Measurements from ENCODE around the gene SSH2. TPM values are rescaled to one million over a fixed set of nuclear protein-coding genes. Genes with fewer than 3 reads are reported as not detected.

The SSH2 gene
- total and polyA plus RNA-seq, 2 of the 13 experiments (the other 11 are each of a cell fraction or from before 2014, with no cell fraction given) = 6.0 to 6.4 TPM

GRCh38 chr17:29615048-29615385 is 315.0 kb downstream of the SSH2 start (continued):
- TF ChIP-seq MTA1 (CRISPR knock-in tag; IDR thresholded peaks at IDR 0.05; ENCODE audit: borderline replicate concordance) (0 out of 2 replicates have a peak, but pooled peaks have one; percentile 21), CHD2 (IDR thresholded peaks at IDR 0.05; ENCODE audit: low read depth, low read length) (peak; percentile 67; the same call in 1 of the 2 replicates), ZNF772 (CRISPR knock-in tag; IDR thresholded peaks at IDR 0.05) (no peak), ZFP91 (CRISPR knock-in tag; IDR thresholded peaks at IDR 0.05; ENCODE audit: borderline replicate concordance) (no peak), ZNF207 (IDR thresholded peaks at IDR 0.05; ENCODE audit: borderline replicate concordance) (no peak)

- no peak for FAIRE-seq
- no peaks in the 10 kb centered on the region for H3K9me3 ChIP-seq (ENCODE audit: low read length)
- H4K20me1 ChIP-seq (ENCODE audit: insufficient read depth, low read length) = no peaks in the 10 kb centered on the region
- in situ Hi-C loops (cut with HindIII; ENCODE audit: extremely low pct_ligation_motif_present, low pct_unique_long_range_greater_than_20kb) (loop anchor here (5.0 kb wide), 1 partner anchor 32 kb away; no protein-coding TSS in a partner anchor), intact Hi-C loops (cut with micrococcal nuclease; ENCODE audit: unreplicated experiment) (no loop called here)
- H3K4me2 ChIP-seq (ENCODE audit: low read depth, low read length) = peak overlapping the region; percentile 97
- peaks cover 0 to 55% of the 10 kb centered on the region in 2 experiments; a peak in 3 of 5 replicates for H3K27me3 ChIP-seq (ENCODE audit: control insufficient read depth in 1 of 2, insufficient read depth in 2 of 2, low read length in 2 of 2)
- ATAC-seq = no peak
- no peak for DNase-seq (ENCODE audit: low spot score)
- H2AFZ ChIP-seq (ENCODE audit: low read length) = no peak overlapping the region
- 28% methylated on average over 13 of the region's 16 CpGs for WGBS (ENCODE audit: low lambda C conversion rate)
- ChIA-PET CTCF (ENCODE audit: low intra/inter-chr PET ratio, low total read pairs) (interaction anchor here (2.3 kb wide), 1 partner anchor 35 kb away, joined by 13 read pairs; no protein-coding TSS in a partner anchor), POLR2A (interaction anchor here (1.0 to 1.5 kb wide), 5 partner anchors 14 to 146 kb away, joined by 3 to 9 read pairs (median 4); partner anchors contain the start of genes ABHD15 and ANKRD13B)
- no peak overlapping the region for H3K27ac ChIP-seq (ENCODE audit: extremely low read length, insufficient read depth, low read length)
- peak overlapping the region in 2 of 3 experiments; percentile 31 to 75; a peak in 3 of 6 replicates for H3K4me3 ChIP-seq (replicated peaks in 1 of 3; ENCODE audit: insufficient read depth in 1 of 3, low read depth in 2 of 3, low read length in 3 of 3)
- peaks cover 51% of the 10 kb centered on the region for H3K4me1 ChIP-seq (ENCODE audit: insufficient read depth, low read length)
- H3K79me2 ChIP-seq (ENCODE audit: insufficient read depth, low read length) = no peaks in the 10 kb centered on the region
- no peaks in the 10 kb centered on the region for H3K36me3 ChIP-seq (replicated peaks in 1 of 2; ENCODE audit: control insufficient read depth in 1 of 2, insufficient read depth in 2 of 2, low read length in 2 of 2)
- BruUV-seq (replicated peaks) = no TSS peak
- H3K9ac ChIP-seq (ENCODE audit: insufficient read depth, low read depth, low read length) = no peak overlapping the region
- TF ChIP-seq ZFY (CRISPR knock-in tag; IDR thresholded peaks at IDR 0.05) (0 out of 2 replicates have a peak, but pooled peaks have one; percentile 8), TIGD3 (CRISPR knock-in tag; IDR thresholded peaks at IDR 0.05; ENCODE audit: borderline replicate concordance) (no peak), ZNF20 (CRISPR knock-in tag; IDR thresholded peaks at IDR 0.05) (no peak)
These were observed 315.5 kb downstream of the SSH2 start for GRCh38 chr17:29614349-29615047.

All from HepG2 (cell line).